Heart right ventricle (tissue), 16 donors: ENCODE data around the gene SESN1. TPM values are rescaled to one million over a fixed set of nuclear protein-coding genes. Genes with fewer than 3 reads are reported as not detected.

Experiments
- ATAC-seq, 8 donors: fragments of 200-7000 bp; cut with Tn5 transposase; one replicate each; pipeline ENCODE4 v1.9.1; 2020; ENCODE audit warnings: mild to moderate bottlenecking in 8 of 8, moderate library complexity in 8 of 8, moderate number of reproducible peaks in 1 of 8
- DNase-seq, 2 donors: peaks; one replicate each; pipeline ENCODE4 v3.0.0-alpha.2; 2020
- H3K27ac ChIP-seq, 10 donors: fragments of 200-600 bp; sonication (generic) in 2 of 10; one replicate each; pipeline versions ENCODE4 v1.5.0 to v1.8.0; 2020 to 2022; ENCODE audit warnings: mild to moderate bottlenecking in 3 of 10
- H3K27me3 ChIP-seq, 7 donors: fragments of 200-600 bp; one replicate each; pipeline ENCODE4 v1.8.0; 2021 to 2022; ENCODE audit warnings: mild to moderate bottlenecking in 2 of 7
- H3K36me3 ChIP-seq, 9 donors: fragments of 200-600 bp; sonication (generic) in 1 of 9; one replicate each; pipeline versions ENCODE4 v1.5.0 to v1.8.0; 2020 to 2022; ENCODE audit warnings: mild to moderate bottlenecking in 2 of 9
- H3K4me1 ChIP-seq, 9 donors: fragments of 200-600 bp; sonication (generic) in 1 of 9; one replicate each; pipeline versions ENCODE4 v1.5.0 to v1.8.0; 2020 to 2022; ENCODE audit warnings: mild to moderate bottlenecking in 4 of 9
- H3K4me3 ChIP-seq, 10 donors: fragments of 200-600 bp; sonication (generic) in 2 of 10; one replicate each; pipeline versions ENCODE4 v1.5.0 to v1.8.0; 2020 to 2022; ENCODE audit warnings: mild to moderate bottlenecking in 7 of 10, moderate library complexity in 2 of 10
- H3K9me3 ChIP-seq, 11 donors: fragments of 200-600 bp in 10 of 11; sonication (generic) in 2 of 11; one replicate each; pipeline versions ENCODE4 v1.5.0 to v1.8.0; 2013 to 2022; ENCODE audit warnings: mild to moderate bottlenecking in 2 of 11, control low read depth in 1 of 11, moderate library complexity in 1 of 11
- CTCF ChIP-seq, 9 donors: fragments of 200-600 bp; sonication (generic) in 2 of 9; IDR thresholded peaks; one replicate each; pipeline versions ENCODE4 v1.5.0 to v1.8.0; 2021 to 2022; ENCODE audit warnings: antibody characterized with exemption in 9 of 9, mild to moderate bottlenecking in 5 of 9, moderate library complexity in 1 of 9
- WGBS, 2 donors: extraction: QIAGEN DNeasy Blood & Tissue Kit; methylation state at CpG; one replicate each; pipeline ENCODE4 v1.1.7; 2013; ENCODE audit warnings: inconsistent platforms in 1 of 2; 5-methylcytosine and 5-hydroxymethylcytosine counted together
- intact Hi-C, 10 donors: fragments of 100-400 bp; cut with DNase I; formaldehyde crosslinking; loops; one replicate each; pipeline versions ENCODE4 v1.11.1 to v1.14.2; 2022
- polyA plus RNA-seq, 2 donors: library from polyadenylated mRNA; stranded (reverse); fragments of 200-250 nt; gene quantifications; one replicate each; pipeline ENCODE4 v1.2.3, GENCODE V29; 2013
- total RNA-seq, 10 donors: library from RNA; stranded (reverse); fragmentation: NEBNext Ultra II Directional in 3 of 10; extraction: Animal tissue kit (Norgen Biotek cat#: 25700) in 3 of 10; gene quantifications; one replicate each; pipeline versions ENCODE4 v1.2.1 to v1.2.4, GENCODE V29; 2021 to 2023
- donor health status: Arrhythmogenic right ventricular cardiomyopathy.
- donor health status: ischemic (EF 13 %, LVEDD 7.1; RV severe dilation, severe dysfunction).
- donor health status: healthy with polysubstance abuse.
- donor health status: DM: no; HTN: yes; CAD: no.
- donor health status: DM: no; HTN: no; CAD: no.
- donor health status: ischemic (EF 25% LVEDD 6.9; RV normal size, moderate dysfunction).
- donor health status: ischemic (EF 25% LVEDD 5.7; RV mildly dilated, moderate dysfunction).
- donor health status: healthy.
- donor health status: DM: yes; HTN: yes; CAD: no.
- donor health status: Ischemic cardiomyopathy.
- donor health status: ischemic (EF 35%, LVEDD 5.7; RV mildly dilated, moderate dysfunction).
- donor health status: nonischemic (EF 11% LVEDD 7.7; RV severe dilation, severe dysfunction).
- donor health status: DM: yes; HTN: yes; CAD: no.
- donor health status: PGD.
- donor health status: ischemic (EF 29% LVEDD 5.4; RV normal size, mild dysfunction).
- donor health status: nonischemic (EF 23%, LVEDD 6.1; RV moderate dilation, normal function).

The SESN1 gene
- total and polyA plus RNA-seq, 12 donors: 16.2 to 62.8 (median 37.7) TPM

GRCh38 chr6:109024784-109025183 lies 69.9 kb downstream of the SESN1 start:
- WGBS, 2 donors: 69 to 75% methylated on average over 4 of the region's 4 CpGs
- H3K4me1 ChIP-seq: peaks cover 0 to 39% (median 20%) of the 10 kb centered on the region in 9 donors
- no peak overlapping the region for H3K27ac ChIP-seq
- no peaks in the 10 kb centered on the region for H3K36me3 ChIP-seq
- TF ChIP-seq CTCF (IDR thresholded peaks at IDR 0.05): peak in 3 of 9 donors; percentile 12 to 49 (median 26)
- H3K9me3 ChIP-seq: no peaks in the 10 kb centered on the region
- peak; percentile 28 to 51 for DNase-seq
- peak in 3 of 8 donors; percentile 30 to 52 (median 43) for ATAC-seq
- H3K4me3 ChIP-seq: no peak overlapping the region
- no peaks in the 10 kb centered on the region for H3K27me3 ChIP-seq
- intact Hi-C loops: no loop called here

- 89 to 94% methylated on average over 2 of the region's 2 CpGs for WGBS, 2 donors
- DNase-seq (no peak), ATAC-seq (no peak)
- Histone ChIP-seq H3K27ac (no peak overlapping the region), H3K4me1 (peaks cover 0 to 41% (median 25%) of the 10 kb centered on the region in 9 donors), H3K36me3 (no peaks in the 10 kb centered on the region), H3K27me3 (no peaks in the 10 kb centered on the region), H3K9me3 (no peaks in the 10 kb centered on the region), H3K4me3 (no peak overlapping the region)
- no peak for TF ChIP-seq CTCF (IDR thresholded peaks at IDR 0.05)
- intact Hi-C loops: no loop called here
Measured at GRCh38 chr6:109024368-109024767, 70.3 kb downstream of the SESN1 start.

GRCh38 chr6:109023356-109023925 lies 71.2 kb downstream of the SESN1 start:
- intact Hi-C loops: no loop called here
- peaks cover 2 to 44% (median 28%) of the 10 kb centered on the region in 9 donors for H3K4me1 ChIP-seq
- no peaks in the 10 kb centered on the region for H3K9me3 ChIP-seq
- TF ChIP-seq CTCF (IDR thresholded peaks at IDR 0.05): no peak
- no peak overlapping the region for H3K27ac ChIP-seq
- no peaks in the 10 kb centered on the region for H3K36me3 ChIP-seq
- no peaks in the 10 kb centered on the region for H3K27me3 ChIP-seq
- H3K4me3 ChIP-seq: no peak overlapping the region
- ATAC-seq: peak in 1 of 8 donors; percentile 63
- no peak for DNase-seq

GRCh38 chr6:109021870-109022269 lies 72.8 kb downstream of the SESN1 start:
- TF ChIP-seq CTCF (IDR thresholded peaks at IDR 0.05): no peak
- 98 to 100% methylated on average over 1 of the region's 1 CpG for WGBS, 2 donors
- intact Hi-C loops: no loop called here
- H3K9me3 ChIP-seq: no peaks in the 10 kb centered on the region
- no peak for ATAC-seq
- DNase-seq: no peak
- H3K27ac ChIP-seq: no peak overlapping the region
- H3K36me3 ChIP-seq: no peaks in the 10 kb centered on the region
- H3K4me1 ChIP-seq: peaks cover 2 to 44% (median 28%) of the 10 kb centered on the region in 9 donors
- no peak overlapping the region for H3K4me3 ChIP-seq
- no peaks in the 10 kb centered on the region for H3K27me3 ChIP-seq
